ENCODE data around the gene SPATS2.

GRCh38 chr12:49352351-49352750 lies 14.9 kb upstream of the SPATS2 start:
- TF ChIP-seq, protein P1, sequence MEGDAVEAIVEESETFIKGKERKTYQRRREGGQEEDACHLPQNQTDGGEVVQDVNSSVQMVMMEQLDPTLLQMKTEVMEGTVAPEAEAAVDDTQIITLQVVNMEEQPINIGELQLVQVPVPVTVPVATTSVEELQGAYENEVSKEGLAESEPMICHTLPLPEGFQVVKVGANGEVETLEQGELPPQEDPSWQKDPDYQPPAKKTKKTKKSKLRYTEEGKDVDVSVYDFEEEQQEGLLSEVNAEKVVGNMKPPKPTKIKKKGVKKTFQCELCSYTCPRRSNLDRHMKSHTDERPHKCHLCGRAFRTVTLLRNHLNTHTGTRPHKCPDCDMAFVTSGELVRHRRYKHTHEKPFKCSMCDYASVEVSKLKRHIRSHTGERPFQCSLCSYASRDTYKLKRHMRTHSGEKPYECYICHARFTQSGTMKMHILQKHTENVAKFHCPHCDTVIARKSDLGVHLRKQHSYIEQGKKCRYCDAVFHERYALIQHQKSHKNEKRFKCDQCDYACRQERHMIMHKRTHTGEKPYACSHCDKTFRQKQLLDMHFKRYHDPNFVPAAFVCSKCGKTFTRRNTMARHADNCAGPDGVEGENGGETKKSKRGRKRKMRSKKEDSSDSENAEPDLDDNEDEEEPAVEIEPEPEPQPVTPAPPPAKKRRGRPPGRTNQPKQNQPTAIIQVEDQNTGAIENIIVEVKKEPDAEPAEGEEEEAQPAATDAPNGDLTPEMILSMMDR (IDR thresholded peaks at IDR 0.05), result no peak
- TF ChIP-seq POLR2A (IDR thresholded peaks at IDR 0.05), result no peak

Data from testis (tissue), 2 donors.